Mesenchymal stem cell (in vitro differentiated cells and primary cell): ENCODE measurements around the gene TIMM29.

ENCODE experiments used
- DNase-seq: peaks from one replicate; pipeline ENCODE4 v3.0.0-alpha.2; 2013
- H2AFZ ChIP-seq: one replicate; pipeline ENCODE4 v1.6.1; 2013; ENCODE audit warnings: low read depth, mild to moderate bottlenecking, control low read depth, inconsistent platforms, low read length, moderate library complexity
- H2AK5ac ChIP-seq: 2 replicates; pipeline ENCODE4 v1.6.1; 2013; ENCODE audit warnings: low read length, moderate library complexity, mild to moderate bottlenecking, inconsistent platforms; ENCODE audit not compliant: severe bottlenecking
- H2BK120ac ChIP-seq: one replicate; pipeline ENCODE4 v1.6.1; 2013; ENCODE audit warnings: low read depth, mild to moderate bottlenecking, inconsistent platforms, low read length, moderate library complexity
- H2BK12ac ChIP-seq, 2 experiments: one replicate each; pipeline ENCODE4 v1.6.1; 2013; ENCODE audit warnings: inconsistent platforms in 2 of 2, low read length in 2 of 2, mild to moderate bottlenecking in 2 of 2, moderate library complexity in 2 of 2, control low read depth in 1 of 2
- H2BK15ac ChIP-seq: one replicate; pipeline ENCODE4 v1.6.1; 2013; ENCODE audit warnings: mild to moderate bottlenecking, low read depth, inconsistent platforms; ENCODE audit not compliant: poor library complexity, severe bottlenecking
- H2BK5ac ChIP-seq: 2 replicates; pipeline ENCODE4 v1.6.1; 2013; ENCODE audit warnings: low read depth, mild to moderate bottlenecking, low read length, control low read depth, inconsistent platforms; ENCODE audit not compliant: poor library complexity, severe bottlenecking
- H3K14ac ChIP-seq, 2 experiments: one replicate each; pipeline ENCODE4 v1.6.1; 2013; ENCODE audit warnings: inconsistent platforms in 2 of 2, low read length in 2 of 2, control low read depth in 1 of 2, mild to moderate bottlenecking in 1 of 2, moderate library complexity in 1 of 2
- H3K18ac ChIP-seq, 2 experiments: one replicate each; pipeline ENCODE4 v1.6.1; 2013; ENCODE audit warnings: inconsistent platforms in 2 of 2, low read length in 2 of 2, control low read depth in 1 of 2, low read depth in 1 of 2, mild to moderate bottlenecking in 1 of 2
- H3K23ac ChIP-seq, 2 experiments: one replicate each; pipeline ENCODE4 v1.6.1; 2013; ENCODE audit warnings: inconsistent platforms in 2 of 2, low read length in 2 of 2, mild to moderate bottlenecking in 2 of 2, moderate library complexity in 2 of 2, control low read depth in 1 of 2
- H3K27ac ChIP-seq: 2 replicates; pipeline ENCODE4 v1.5.1; 2013; ENCODE audit warnings: mild to moderate bottlenecking, moderate library complexity, low read length, control low read depth, inconsistent platforms; ENCODE audit not compliant: poor library complexity, severe bottlenecking
- H3K27me3 ChIP-seq, 2 experiments: 2 replicates each; pipeline versions ENCODE4 v1.6.1 to v1.7.0; 2013; ENCODE audit warnings: low read length in 2 of 2, mild to moderate bottlenecking in 2 of 2, moderate library complexity in 2 of 2, control low read depth in 1 of 2, inconsistent platforms in 1 of 2; ENCODE audit not compliant: control insufficient read depth in 1 of 2, insufficient read depth in 1 of 2
- H3K36me3 ChIP-seq, 2 experiments: 2 replicates each; pipeline versions ENCODE4 v1.6.1 to v1.7.0; 2013; ENCODE audit warnings: low read length in 2 of 2, control low read depth in 1 of 2, inconsistent platforms in 1 of 2, low read depth in 1 of 2, mild to moderate bottlenecking in 1 of 2; ENCODE audit not compliant: insufficient read depth in 2 of 2, control insufficient read depth in 1 of 2
- H3K4ac ChIP-seq, 2 experiments: one replicate each; pipeline ENCODE4 v1.6.1; 2013; ENCODE audit warnings: inconsistent platforms in 2 of 2, low read length in 2 of 2, mild to moderate bottlenecking in 2 of 2, moderate library complexity in 2 of 2, control low read depth in 1 of 2, low read depth in 1 of 2
- H3K4me1 ChIP-seq: 2 replicates; pipeline ENCODE4 v1.6.1; 2013; ENCODE audit warnings: low read depth, low read length, control low read depth; ENCODE audit not compliant: control insufficient read depth, insufficient read depth
- H3K4me2 ChIP-seq: 2 replicates; pipeline ENCODE4 v1.6.1; 2013; ENCODE audit warnings: low read length, mild to moderate bottlenecking, inconsistent platforms; ENCODE audit not compliant: poor library complexity, severe bottlenecking
- H3K4me3 ChIP-seq, 2 experiments: 2 replicates each; pipeline versions ENCODE4 v1.5.1 to v1.7.0; 2013; ENCODE audit warnings: low read length in 2 of 2, mild to moderate bottlenecking in 2 of 2, control low read depth in 1 of 2, low read depth in 1 of 2; ENCODE audit not compliant: insufficient read depth in 1 of 2
- H3K79me1 ChIP-seq: replicated peaks from 2 replicates; pipeline ENCODE4 v1.6.1; 2013; ENCODE audit warnings: mild to moderate bottlenecking, control low read depth, low read length, inconsistent platforms; ENCODE audit not compliant: poor library complexity, severe bottlenecking
- H3K9ac ChIP-seq: 2 replicates; pipeline ENCODE4 v1.7.0; 2013; ENCODE audit warnings: mild to moderate bottlenecking, low read length, moderate library complexity
- H3K9me3 ChIP-seq: 2 replicates; pipeline ENCODE4 v1.7.0; 2013; ENCODE audit warnings: mild to moderate bottlenecking, low read length; ENCODE audit not compliant: control insufficient read depth
- H4K8ac ChIP-seq: one replicate; pipeline ENCODE4 v1.6.1; 2013; ENCODE audit warnings: inconsistent platforms, mild to moderate bottlenecking, low read length, moderate library complexity
- H4K91ac ChIP-seq: one replicate; pipeline ENCODE4 v1.6.1; 2013; ENCODE audit warnings: mild to moderate bottlenecking, low read length, inconsistent platforms
- WGBS: methylation state at CpG from one replicate; pipeline ENCODE4 v1.1.7; 2013; ENCODE audit warnings: mixed read lengths; 5-methylcytosine and 5-hydroxymethylcytosine counted together

The TIMM29 gene

GRCh38 chr19:10961073-10961860 lies 32.7 kb downstream of the TIMM29 start:
- Histone ChIP-seq H4K8ac (peak overlapping the region; percentile 81), H4K91ac (peak overlapping the region; percentile 83), H2AFZ (peak overlapping the region; percentile 46), H3K4me3 (peak overlapping the region; percentile 91 to 99), H2AK5ac (no peak overlapping the region), H3K27ac (peak overlapping the region; percentile 65), H3K79me1 (no peaks in the 10 kb centered on the region), H3K9ac (peak overlapping the region; percentile 99), H3K14ac (peak overlapping the region; percentile 45 to 72), H3K4ac (peak overlapping the region; percentile 86 to 90), H3K4me2 (peak overlapping the region; percentile 61), H3K9me3 (no peaks in the 10 kb centered on the region), H2BK120ac (peak overlapping the region; percentile 88), H3K27me3 (no peaks in the 10 kb centered on the region), H3K36me3 (peaks cover 0 to 9% of the 10 kb centered on the region in 2 experiments), H2BK12ac (no peak overlapping the region), H3K4me1 (peaks cover 18% of the 10 kb centered on the region), H3K23ac (no peak overlapping the region), H2BK15ac (peak overlapping the region; percentile 81), H2BK5ac (no peak overlapping the region), H3K18ac (peak overlapping the region; percentile 88 to 90)
- WGBS, result under 1% methylated on average over 55 of the region's 92 CpGs
- peak; percentile 43 for DNase-seq

- H4K91ac ChIP-seq, result no peak overlapping the region
- no peak overlapping the region for H3K23ac ChIP-seq
- no peaks in the 10 kb centered on the region for H3K79me1 ChIP-seq
- peaks cover 0 to 9% of the 10 kb centered on the region in 2 experiments for H3K36me3 ChIP-seq
- peak overlapping the region; percentile 99 for H3K9ac ChIP-seq
- no peak overlapping the region for H3K18ac ChIP-seq
- H3K27ac ChIP-seq, result no peak overlapping the region
- H3K27me3 ChIP-seq, result no peaks in the 10 kb centered on the region
- peak overlapping the region in 1 of 2 experiments; percentile 21 for H2BK12ac ChIP-seq
- peak overlapping the region in 1 of 2 experiments; percentile 99 for H3K4me3 ChIP-seq
- DNase-seq, result no peak
- no peak overlapping the region for H2AK5ac ChIP-seq
- no peak overlapping the region for H2BK120ac ChIP-seq
- no peak overlapping the region for H3K14ac ChIP-seq
- H3K4me1 ChIP-seq, result peaks cover 23% of the 10 kb centered on the region
- H4K8ac ChIP-seq, result peak overlapping the region; percentile 12
- no peak overlapping the region for H2BK5ac ChIP-seq
- H3K4me2 ChIP-seq, result no peak overlapping the region
- WGBS, result 96% methylated on average over 10 of the region's 10 CpGs
- H3K4ac ChIP-seq, result no peak overlapping the region
- H2AFZ ChIP-seq, result no peak overlapping the region
- H2BK15ac ChIP-seq, result no peak overlapping the region
- H3K9me3 ChIP-seq, result no peaks in the 10 kb centered on the region
Observed at GRCh38 chr19:10962863-10963262, 34.3 kb downstream of the TIMM29 start.

- Histone ChIP-seq H4K91ac (no peak overlapping the region), H4K8ac (no peak overlapping the region), H3K79me1 (no peaks in the 10 kb centered on the region), H2BK120ac (no peak overlapping the region), H3K4me1 (peaks cover 28% of the 10 kb centered on the region), H3K4ac (no peak overlapping the region), H2BK15ac (no peak overlapping the region), H3K36me3 (peaks cover 0 to 9% of the 10 kb centered on the region in 2 experiments), H3K9me3 (no peaks in the 10 kb centered on the region), H3K27me3 (no peaks in the 10 kb centered on the region), H3K18ac (no peak overlapping the region), H3K23ac (no peak overlapping the region), H3K4me3 (no peak overlapping the region), H2BK5ac (no peak overlapping the region), H3K27ac (no peak overlapping the region), H3K9ac (no peak overlapping the region), H3K14ac (no peak overlapping the region), H3K4me2 (no peak overlapping the region), H2AFZ (no peak overlapping the region), H2AK5ac (no peak overlapping the region), H2BK12ac (no peak overlapping the region)
- 96% methylated on average over 4 of the region's 4 CpGs for WGBS
- no peak for DNase-seq
Observed at GRCh38 chr19:10963865-10964264, 35.3 kb downstream of the TIMM29 start.

GRCh38 chr19:10964903-10965302 lies 36.3 kb downstream of the TIMM29 start:
- DNase-seq, result no peak
- peak overlapping the region; percentile 41 for H4K91ac ChIP-seq
- no peak overlapping the region for H3K14ac ChIP-seq
- H2BK120ac ChIP-seq, result no peak overlapping the region
- H3K9me3 ChIP-seq, result no peaks in the 10 kb centered on the region
- no peak overlapping the region for H2BK15ac ChIP-seq
- no peak overlapping the region for H3K4me3 ChIP-seq
- H4K8ac ChIP-seq, result no peak overlapping the region
- H3K23ac ChIP-seq, result no peak overlapping the region
- no peak overlapping the region for H3K27ac ChIP-seq
- H3K18ac ChIP-seq, result no peak overlapping the region
- no peak overlapping the region for H3K9ac ChIP-seq
- no peaks in the 10 kb centered on the region for H3K79me1 ChIP-seq
- WGBS, result 97% methylated on average over 4 of the region's 4 CpGs
- H3K4me2 ChIP-seq, result no peak overlapping the region
- peaks cover 32% of the 10 kb centered on the region for H3K4me1 ChIP-seq
- peaks cover 0 to 9% of the 10 kb centered on the region in 2 experiments for H3K36me3 ChIP-seq
- no peaks in the 10 kb centered on the region for H3K27me3 ChIP-seq
- no peak overlapping the region for H2AFZ ChIP-seq
- no peak overlapping the region for H2BK5ac ChIP-seq
- no peak overlapping the region for H3K4ac ChIP-seq
- no peak overlapping the region for H2AK5ac ChIP-seq
- H2BK12ac ChIP-seq, result no peak overlapping the region
